Eye (tissue), 1 donor: ENCODE results near the gene RBP7.

Experiments used
- DNase-seq: peaks from one replicate; pipeline ENCODE4 v3.0.0-alpha.2; 2015

The RBP7 gene

DNA sequence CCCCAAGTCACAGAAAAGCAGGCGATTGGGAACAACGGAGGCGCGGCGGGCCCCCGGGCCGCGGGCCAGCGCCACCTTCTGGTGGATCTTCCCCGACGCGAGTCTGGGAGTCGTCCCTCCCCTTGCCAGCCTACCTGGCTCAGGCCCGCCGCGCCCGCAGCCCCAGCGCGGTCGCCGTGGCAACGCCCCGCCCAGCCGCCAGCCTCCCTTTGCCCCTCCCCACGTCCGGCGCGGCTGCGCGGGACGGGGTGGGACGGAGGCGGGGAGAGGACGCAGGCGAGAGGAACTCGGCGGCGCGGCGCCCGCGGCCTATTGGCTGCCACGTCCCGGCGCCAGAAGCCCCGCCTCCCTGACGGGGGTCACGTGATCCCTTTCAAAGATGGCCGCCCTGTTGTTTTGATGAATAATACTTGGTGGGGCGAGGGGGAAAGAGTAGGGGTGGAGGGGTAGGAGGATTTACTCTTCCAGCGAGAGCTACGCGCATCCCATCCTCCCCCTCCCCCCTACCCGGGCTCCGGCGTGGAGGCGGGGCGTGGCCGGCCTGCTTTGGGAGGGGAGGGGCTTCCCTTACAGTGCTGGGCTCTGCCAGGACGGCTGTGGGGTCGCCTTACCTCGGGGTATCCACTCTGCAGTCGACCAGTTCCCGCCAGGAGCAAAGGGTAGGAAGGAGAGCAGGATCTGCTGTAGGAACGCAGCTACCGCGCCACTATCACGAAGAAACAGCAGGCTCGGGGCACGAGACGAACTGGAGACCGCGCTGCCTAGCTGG lies 35.7 kb downstream of the RBP7 start, which contains the start of gene UBE4B:
Gene UBE4B, plus strand, starts transcription at position 369 of the 769 bp plus-strand sequence. CDS start 713 bp downstream, outside the sequence.
- peak; percentile 99 for DNase-seq

DNA sequence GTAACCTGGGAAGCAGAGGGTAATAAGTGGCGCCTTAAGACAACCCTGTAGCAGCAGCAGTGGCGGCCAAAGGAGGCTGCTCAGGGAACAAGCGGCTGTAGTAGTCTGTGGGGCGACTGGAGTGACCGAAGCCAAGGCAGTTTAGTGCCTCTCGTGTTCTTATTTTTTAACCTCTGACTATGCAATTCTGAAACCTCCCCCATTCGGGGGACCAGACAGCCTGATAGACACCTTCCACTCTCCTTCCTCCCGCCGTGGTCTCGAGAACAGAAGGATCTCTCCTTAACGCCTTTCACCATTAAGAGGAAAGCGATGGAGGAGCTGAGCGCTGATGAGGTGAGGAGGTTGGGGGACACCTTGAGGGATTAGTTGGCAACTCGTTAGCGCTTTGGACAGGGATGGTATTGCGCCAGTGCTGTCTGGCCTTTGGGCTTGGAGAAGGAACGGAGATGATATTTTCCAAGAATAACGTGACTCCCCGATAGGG lies 36.4 kb downstream of the RBP7 start:
- DNase-seq = peak; percentile 75

DNA sequence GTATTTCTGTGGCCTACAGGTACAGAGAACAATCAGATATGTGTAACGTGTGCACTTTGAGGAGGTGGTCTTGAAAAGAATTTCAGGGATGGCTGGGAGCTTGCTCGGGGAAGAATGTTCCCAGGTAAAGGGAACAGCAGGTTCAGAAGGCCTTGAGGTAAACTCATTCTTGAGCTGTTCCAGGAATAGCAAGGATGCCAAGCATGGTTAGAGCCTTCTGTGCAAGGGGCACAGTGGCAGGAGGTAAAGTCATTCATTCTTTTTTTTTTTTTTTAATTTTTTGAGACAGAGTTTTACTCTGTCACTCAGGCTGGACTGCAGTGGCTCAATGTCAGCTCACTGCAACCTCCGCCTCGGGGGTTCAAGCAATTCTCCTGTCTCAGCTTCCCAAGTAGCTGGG lies 45.7 kb downstream of the RBP7 start:
- no peak for DNase-seq

DNA sequence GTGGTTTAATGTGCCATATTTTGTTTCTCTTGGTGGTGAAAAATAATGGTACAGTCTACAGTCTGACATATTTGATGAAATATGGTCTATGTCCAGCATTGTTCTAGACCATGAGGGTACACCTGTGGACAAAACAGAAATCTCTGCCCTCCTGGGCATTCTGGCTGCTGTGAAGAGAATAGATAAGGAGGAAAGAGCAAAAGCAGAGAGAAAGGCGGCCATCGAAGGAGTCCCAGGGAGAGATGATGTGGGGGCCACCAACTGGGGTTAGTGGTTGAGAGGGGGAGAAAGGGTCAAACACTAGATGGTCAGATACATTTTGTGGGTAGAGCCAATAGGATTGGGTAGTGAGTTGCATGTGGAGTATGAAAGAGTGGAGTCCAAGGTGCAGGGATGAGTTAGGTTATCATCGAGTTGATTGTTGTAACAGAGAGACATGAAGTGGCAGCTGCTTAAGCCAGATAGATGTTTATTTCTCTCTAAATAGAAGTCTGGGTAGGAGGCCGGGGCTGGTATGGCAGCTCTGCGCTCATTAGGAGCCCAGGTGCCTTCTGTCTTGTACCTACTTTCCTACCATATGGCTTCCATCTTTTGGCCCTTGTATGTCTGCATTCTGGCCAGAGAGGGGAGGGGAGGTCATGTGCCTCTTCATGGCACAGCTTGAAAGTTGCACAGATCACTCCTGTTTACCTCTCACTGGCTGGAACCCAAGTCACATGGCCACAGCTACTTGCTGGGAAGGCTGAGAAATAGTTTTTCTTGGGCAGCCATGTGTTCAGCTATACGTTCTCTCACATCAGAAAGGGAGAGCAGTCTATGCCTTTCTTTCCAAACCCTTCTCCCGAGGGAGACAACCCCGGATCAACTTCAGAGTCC lies 48.7 kb downstream of the RBP7 start:
- DNase-seq = no peak

DNA sequence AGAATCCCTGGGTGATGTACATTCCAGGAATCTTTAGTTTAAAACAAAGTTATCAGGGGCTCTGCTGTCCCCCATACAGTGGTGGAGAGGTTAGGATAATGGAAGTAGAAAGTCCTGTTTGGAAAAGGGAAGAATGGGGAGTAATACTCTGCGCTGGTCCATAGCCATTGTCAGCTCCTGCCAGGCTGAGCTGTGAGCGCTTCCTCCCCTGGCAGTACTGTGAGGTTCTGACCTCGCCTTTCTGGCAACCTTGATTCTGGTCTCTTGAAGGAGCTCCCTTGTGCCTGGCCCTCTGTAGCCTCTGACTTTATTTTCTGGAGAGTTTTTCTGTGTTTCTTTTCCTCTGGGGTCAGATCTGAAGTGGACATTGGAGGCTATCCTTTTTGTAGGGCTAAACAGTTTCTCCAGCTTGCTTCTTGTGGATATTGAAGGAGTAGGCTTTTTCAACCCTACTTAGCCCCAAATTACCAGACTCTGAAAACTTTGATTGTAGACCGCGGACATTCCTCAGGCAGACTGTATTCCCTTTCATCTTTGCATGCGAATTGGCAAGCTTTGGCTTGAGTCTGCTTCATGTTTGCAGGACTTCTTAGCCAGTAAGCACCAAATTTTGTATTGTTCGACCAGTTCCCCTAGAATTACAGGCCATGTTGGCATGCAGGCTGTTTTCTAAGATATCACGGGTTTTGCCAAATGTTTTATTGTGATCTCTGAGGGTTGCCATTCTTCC lies 49.5 kb downstream of the RBP7 start:
- DNase-seq = no peak

DNA sequence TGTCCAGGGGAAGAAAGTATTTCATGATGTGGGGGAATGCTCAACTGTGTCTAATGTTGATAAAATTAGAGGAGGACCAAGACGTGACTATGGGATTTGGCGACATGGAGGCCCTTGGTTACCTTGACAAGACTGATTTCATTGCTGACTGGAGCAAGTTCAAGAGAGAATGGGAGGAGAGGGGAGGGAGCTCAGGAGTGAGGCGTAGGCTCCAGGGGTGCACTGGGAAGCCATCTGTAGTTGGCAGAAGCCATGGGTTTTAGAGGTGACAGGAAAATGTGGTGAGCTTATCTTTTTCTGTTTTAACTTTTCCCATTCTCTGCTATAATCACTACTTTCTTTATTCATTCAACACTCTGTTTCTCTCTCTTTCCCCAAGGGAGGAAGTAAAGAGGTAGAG lies 51.6 kb downstream of the RBP7 start:
- no peak for DNase-seq

DNA sequence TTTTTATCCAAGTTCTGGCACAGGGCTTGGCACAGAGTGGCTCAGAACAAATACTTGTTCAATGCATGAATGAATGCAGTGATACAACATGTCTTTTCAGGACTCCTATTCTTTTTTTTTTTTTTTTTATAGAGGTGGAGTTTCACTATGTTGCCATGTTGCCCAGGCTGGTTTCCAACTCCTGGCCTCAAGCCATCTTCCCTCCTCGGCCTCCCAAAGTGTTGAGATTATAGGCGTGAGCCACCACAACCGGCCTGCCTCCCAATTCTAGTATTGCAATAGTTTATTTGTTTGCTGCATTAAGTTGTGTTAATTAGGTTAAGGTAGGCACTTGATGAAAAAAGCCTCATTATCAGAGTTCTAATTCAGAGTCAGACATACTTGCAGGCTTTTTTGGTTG lies 53.6 kb downstream of the RBP7 start:
- DNase-seq = no peak

DNA sequence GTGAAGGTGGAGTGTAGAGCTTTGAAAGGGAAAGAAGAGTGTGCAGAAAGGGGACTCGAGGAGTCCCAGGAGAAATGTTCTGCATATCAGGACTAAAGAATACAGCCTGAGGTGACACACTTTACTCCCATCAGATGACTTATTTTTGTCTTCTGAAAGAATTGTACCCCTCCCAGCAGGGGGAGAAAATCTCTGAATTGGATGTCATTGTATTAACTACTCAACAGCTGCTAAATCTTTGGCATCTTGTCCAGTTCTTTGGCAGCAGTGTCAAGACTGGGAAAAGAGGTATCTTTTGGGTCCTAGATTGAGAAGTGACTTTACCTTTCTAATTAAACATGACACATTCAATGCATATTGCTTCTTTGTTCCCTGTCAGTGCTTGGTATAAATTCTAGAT lies 54.6 kb downstream of the RBP7 start:
- no peak for DNase-seq

DNA sequence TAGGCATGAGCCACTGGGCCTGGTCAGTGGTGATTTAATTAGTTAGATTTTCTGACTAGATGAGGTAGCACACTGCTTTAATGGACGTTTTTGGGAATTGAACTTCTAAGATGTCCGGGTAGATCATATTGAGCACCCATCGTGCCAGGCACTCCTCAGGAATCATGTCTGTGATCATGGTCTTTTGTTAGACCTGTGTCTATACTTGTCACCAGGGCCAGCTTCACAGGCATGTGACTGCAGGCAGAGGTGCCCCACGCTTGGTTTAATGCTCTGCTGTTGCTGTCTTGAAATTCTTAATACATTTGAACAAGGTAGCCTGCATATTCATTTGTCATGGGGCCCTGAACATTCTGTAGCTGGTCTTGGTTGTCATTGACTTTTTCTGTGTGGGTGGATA lies 55.3 kb downstream of the RBP7 start:
- no peak for DNase-seq

DNA sequence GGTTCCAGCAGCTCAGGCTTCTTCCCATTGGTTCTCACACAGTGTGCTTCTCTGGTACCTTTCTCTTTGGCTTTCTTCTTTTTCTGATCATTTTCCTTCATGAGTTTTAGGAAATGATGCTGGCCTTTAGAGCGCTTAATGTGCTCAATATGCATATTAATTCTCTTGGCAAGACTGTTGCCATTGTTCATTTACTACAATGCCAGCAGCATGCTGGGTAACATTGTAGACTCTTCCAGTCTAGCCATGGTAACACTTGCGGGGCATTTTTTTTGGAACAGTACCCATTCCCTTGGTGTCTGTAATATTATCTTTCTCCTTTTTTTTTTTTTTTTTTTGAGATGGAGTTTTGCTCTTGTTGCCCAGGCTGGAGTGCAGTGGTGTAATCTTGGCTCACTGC lies 57.4 kb downstream of the RBP7 start:
- DNase-seq = no peak

DNA sequence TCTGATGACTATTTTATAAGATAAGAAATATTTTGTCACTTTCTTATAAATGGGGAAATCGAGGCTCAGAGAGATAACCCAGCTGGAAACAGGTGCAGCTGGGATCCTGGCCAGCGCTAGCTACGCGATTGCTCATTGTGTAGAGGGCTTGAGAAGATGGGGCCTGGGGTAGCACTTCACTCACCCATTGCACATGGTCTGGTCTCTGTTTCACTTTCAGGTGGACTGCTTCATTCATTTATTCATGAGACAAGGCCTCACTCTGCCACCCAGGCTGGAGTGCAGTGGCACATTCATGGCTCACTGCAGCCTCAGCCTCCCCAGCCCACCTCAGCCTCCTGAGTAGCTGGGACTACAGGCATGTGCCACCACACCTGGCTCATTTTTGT lies 59.6 kb downstream of the RBP7 start:
- DNase-seq = no peak

DNA sequence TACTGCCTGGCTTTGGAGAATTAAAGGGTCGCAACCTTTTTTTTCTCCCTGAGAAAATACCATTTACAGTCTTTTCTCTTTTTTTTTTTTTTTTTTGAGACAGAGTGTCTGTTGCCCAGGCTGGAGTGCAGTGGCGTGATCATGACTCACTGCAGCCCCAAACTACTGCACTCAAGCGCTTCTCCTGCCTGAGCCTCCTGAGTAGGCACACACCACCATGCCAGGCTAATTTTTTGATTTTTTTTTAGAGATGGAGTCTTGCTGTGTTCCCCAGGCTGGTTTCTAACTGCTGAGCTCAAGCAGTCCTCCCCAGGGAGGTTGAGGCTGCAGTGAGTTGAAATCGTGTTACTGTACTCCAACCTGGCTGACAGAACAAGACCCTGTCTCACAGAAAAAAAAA lies 60.3 kb downstream of the RBP7 start:
- no peak for DNase-seq

DNA sequence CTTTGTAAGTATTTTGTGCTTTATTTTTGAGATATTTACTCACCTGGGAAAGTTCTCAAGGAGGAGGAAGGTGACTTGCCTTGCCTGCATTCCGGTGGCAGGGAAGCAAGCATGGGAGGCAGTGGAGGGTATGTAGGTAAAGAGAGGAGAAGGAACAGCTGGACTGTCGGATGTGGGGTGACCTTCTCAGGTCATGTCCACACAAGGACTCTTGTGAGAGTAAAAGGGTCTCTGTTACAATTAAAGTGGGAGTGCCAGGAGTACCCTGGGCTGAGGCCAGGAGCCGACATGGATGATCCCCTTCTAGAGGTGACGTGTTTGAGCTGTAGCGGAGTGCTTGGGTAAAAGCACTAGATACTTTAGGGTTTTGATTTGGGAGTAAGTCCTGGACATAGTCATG lies 60.8 kb downstream of the RBP7 start:
- no peak for DNase-seq

DNA sequence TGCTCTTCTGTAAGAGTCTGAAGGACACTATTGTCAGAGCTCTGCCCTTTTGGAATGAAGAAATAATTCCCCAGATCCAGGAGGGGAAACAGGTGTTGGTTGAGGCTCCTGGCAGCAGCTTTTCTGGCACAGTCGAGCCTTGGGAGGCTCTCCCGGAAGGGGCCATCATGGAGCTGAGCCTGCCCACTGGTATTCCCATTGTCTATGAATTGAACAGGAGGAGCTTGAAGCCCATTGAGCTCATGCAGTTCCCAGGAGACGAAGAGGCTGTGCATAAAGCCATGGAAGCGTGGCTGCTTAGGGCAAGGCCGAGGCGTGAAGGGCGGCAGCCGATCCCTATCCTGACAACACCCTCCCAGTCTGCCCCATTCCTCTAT lies 62.3 kb downstream of the RBP7 start:
- DNase-seq = no peak

DNA sequence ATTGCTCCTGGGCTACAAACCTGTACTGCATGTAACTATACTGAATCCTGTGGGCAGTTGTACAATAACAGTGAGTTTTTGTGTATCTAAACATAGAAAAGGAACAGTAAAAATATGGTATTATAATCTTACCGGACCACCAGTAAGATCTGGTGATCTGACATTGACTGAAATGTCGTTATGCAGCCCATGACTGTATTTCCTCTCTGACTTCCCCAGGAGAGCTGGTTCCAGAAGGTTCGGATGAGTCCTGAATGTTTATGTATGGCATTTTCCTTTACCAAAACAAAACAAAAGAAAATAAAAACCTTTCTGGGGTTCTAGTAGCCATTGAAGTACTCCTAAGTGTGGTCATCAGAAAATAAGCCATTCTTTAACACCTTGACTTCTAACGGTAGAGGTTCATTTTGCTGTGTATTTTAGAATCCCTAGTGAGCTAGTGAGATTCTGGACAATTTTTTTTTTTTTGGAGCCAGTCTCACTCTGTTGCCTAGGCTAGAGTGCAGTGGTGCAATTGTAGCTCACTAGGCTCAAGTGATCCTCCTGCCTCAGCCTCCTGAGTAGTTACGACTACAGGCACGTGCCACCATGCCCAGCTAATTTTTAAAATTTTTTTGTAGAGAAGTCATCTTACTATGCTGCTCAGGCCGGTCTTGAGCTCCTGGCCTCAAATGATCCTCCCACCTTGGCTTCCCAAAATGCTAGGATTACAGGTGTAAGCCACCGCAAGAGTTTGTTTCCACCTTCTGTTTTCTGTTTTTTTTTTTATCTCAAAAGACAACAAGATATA lies 63.5 kb downstream of the RBP7 start:
- DNase-seq = no peak

DNA sequence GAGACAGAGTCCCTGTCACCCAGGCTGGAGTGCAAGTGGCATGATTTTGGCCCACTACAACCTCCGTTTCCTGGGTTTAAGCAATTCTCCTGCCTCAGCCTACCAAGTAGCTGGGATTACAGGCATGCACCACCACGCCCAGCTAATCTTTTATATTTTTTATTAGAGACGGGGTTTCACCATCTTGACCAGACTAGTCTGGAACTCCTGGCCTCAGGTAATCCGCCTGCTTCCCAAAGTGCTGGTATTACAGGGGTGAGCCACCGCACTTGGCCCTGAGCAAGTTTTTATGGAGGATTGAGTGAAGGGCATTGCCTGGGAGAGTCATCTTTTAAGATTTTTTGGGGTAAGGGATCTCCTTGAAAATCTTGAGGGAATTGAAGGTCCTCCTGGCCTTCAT lies 64.2 kb downstream of the RBP7 start:
- no peak for DNase-seq

DNA sequence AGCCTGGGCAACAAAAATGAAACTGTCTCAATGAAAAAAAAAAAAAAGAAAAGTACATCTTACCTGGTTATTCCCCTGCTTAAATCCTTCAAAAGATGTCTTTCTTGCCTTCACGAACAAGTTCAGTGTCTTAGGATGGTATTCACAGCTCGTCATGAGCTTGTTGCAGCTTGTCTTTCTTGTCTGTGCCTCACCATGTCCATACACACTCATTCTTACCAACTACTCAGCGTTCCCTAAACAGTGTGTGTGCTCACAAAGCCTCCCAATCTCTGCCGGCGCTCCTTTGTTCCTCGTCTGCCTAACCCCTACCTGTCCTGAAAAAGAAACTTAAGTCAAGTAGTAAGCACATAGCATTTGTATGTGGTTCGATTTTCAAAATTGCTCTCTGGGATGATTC lies 66.8 kb downstream of the RBP7 start:
- DNase-seq = peak; percentile 20

DNA sequence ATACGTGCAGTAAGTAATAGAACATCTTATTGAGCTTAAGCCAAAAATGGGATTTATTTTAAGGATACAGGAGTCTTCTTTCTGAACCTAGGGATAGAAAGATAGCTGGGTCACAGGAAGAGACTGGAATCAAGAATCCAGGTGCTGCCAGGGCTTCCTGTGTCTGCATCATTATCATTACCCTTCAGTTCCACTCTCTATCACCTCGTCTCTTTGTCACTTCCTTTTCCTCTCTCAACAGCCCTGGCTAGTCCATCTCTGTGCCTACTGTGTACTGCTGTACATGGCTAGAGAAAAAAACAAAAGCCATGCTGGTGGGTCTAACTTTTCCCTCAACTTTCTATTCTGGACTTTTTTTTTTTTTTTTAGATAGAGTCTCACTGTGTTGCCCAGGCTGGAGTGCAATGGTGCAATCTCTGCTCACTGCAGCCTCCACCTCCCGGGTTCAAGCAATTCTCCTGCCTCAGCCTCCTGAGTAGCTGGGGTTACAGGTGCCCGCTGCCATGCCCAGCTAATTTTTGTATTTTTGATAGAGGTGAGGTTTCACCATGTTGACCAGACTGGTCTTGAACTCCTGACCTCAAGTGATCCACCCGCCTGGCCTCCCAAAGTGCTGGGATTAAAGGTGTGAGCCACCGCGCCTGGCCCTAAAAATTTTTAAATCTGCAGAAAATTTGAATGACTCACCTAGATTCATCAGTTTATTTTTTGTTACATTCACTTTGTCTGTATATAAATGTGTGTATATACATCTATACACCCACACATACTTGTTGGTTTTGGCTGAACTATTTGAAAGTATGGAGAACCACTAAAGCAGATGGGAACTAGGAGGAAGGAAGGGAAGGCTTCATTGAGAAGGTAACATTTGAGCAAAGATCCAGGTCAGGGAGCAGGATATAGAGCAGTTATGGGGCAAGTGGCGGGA lies 67.7 kb downstream of the RBP7 start:
- no peak for DNase-seq

DNA sequence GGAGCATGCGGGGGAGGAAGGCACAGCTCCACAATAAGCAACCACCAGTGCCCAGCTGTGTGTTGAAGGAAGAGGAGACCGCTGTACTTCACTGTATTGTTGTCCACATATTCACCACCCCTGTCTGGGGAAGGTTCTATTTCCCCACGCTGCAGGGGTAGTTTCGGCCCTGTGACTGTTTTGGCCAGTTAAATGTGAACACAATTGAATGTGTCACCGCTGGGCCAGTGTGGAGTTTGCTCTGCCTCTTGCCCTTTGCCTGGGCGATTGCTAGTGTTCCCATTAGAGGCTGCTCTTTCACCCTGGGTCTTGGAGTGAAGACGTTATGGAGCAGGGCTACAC lies 68.3 kb downstream of the RBP7 start:
- DNase-seq = no peak
